Neural progenitor cell (in vitro differentiated cells): Measurements from ENCODE around the gene RAB3IL1. TPM values are rescaled to one million over a fixed set of nuclear protein-coding genes. Genes with fewer than 3 reads are reported as not detected.

ENCODE experiments used
- DNase-seq: peaks from one replicate; pipeline ENCODE4 v3.0.0-alpha.2; 2016; ENCODE audit warnings: low spot score
- H2AFZ ChIP-seq: fragments of 200-600 bp; sonication (generic); replicated peaks from 2 replicates; pipeline ENCODE4 v1.6.1; 2016; ENCODE audit warnings: antibody characterized with exemption
- H3F3A ChIP-seq: fragments of 200-600 bp; sonication (generic); 2 replicates; pipeline ENCODE4 v1.6.1; 2016; ENCODE audit warnings: antibody characterized with exemption, low read depth
- H3K27ac ChIP-seq: fragments of 200-600 bp; sonication (generic); 2 replicates; pipeline ENCODE4 v1.5.1; 2016; ENCODE audit warnings: mild to moderate bottlenecking
- H3K27me3 ChIP-seq: fragments of 200-600 bp; sonication (generic); 2 replicates; pipeline ENCODE4 v1.6.1; 2016; ENCODE audit warnings: mild to moderate bottlenecking, moderate library complexity
- H3K36me3 ChIP-seq: fragments of 200-600 bp; sonication (generic); 2 replicates; pipeline ENCODE4 v1.5.1; 2016
- H3K4me1 ChIP-seq: fragments of 200-600 bp; sonication (generic); 2 replicates; pipeline ENCODE4 v1.6.1; 2016; ENCODE audit warnings: mixed run types
- H3K4me2 ChIP-seq: fragments of 200-600 bp; sonication (generic); 2 replicates; pipeline ENCODE4 v1.6.1; 2016
- H3K4me3 ChIP-seq: fragments of 200-600 bp; sonication (generic); 2 replicates; pipeline ENCODE4 v1.5.1; 2016
- H3K79me2 ChIP-seq: fragments of 200-600 bp; sonication (generic); 2 replicates; pipeline ENCODE4 v1.6.1; 2016; ENCODE audit warnings: low read depth
- H3K9ac ChIP-seq: fragments of 200-600 bp; sonication (generic); 2 replicates; pipeline ENCODE4 v1.6.1; 2016
- H3K9me3 ChIP-seq: fragments of 200-600 bp; sonication (generic); 2 replicates; pipeline ENCODE4 v1.5.1; 2016; ENCODE audit warnings: low read depth
- H4K20me1 ChIP-seq: fragments of 200-600 bp; sonication (generic); 2 replicates; pipeline ENCODE4 v1.6.1; 2016; ENCODE audit warnings: low read depth
- H3K27ac Mint-ChIP-seq: 3 replicates; pipeline ENCODE4 v1.8.0; 2021; ENCODE audit warnings: mixed read lengths
- H3K27me3 Mint-ChIP-seq: 2 replicates; pipeline ENCODE4 v1.8.0; 2022; ENCODE audit warnings: low read depth, mild to moderate bottlenecking, inconsistent platforms, moderate library complexity, mixed read lengths; ENCODE audit not compliant: insufficient read depth
- H3K36me3 Mint-ChIP-seq: 3 replicates; pipeline ENCODE4 v1.8.0; 2021; ENCODE audit warnings: mixed read lengths
- H3K4me1 Mint-ChIP-seq: 3 replicates; pipeline ENCODE4 v1.8.0; 2021; ENCODE audit warnings: mixed read lengths
- H3K4me3 Mint-ChIP-seq: 3 replicates; pipeline ENCODE4 v1.8.0; 2021; ENCODE audit warnings: mild to moderate bottlenecking, moderate library complexity, mixed read lengths
- H3K9me3 Mint-ChIP-seq: 3 replicates; pipeline ENCODE4 v1.8.0; 2020; ENCODE audit warnings: mixed read lengths
- CTCF ChIP-seq: fragments of 200-600 bp; sonication (generic); IDR thresholded peaks from 2 replicates; pipeline ENCODE4 v1.5.1; 2017; ENCODE audit warnings: antibody characterized with exemption, mild to moderate bottlenecking
- EZH2 ChIP-seq: fragments of 200-600 bp; sonication (generic); IDR thresholded peaks from 2 replicates; pipeline ENCODE4 v1.6.1; 2017; ENCODE audit warnings: antibody characterized with exemption, mild to moderate bottlenecking, moderate library complexity
- EZH2phosphoT487 ChIP-seq: fragments of 200-600 bp; sonication (generic); IDR thresholded peaks from 2 replicates; pipeline ENCODE4 v1.6.1; 2017; ENCODE audit warnings: antibody characterized with exemption
- total RNA-seq: library from RNA; depleted of rRNA; stranded (reverse); fragments of >200 nt; gene quantifications from 2 replicates; pipeline ENCODE4 v1.2.3, GENCODE V29; 2015; ENCODE audit warnings: low replicate concordance

Gene RAB3IL1
- total RNA-seq, 1 donor from 2014 or later = 1.4 TPM

GRCh38 chr11:61924064-61924455 is 6.7 kb upstream of the RAB3IL1 start:
- TF ChIP-seq EZH2 = no peak
- H4K20me1 ChIP-seq = no peaks in the 10 kb centered on the region
- H3K9me3 Mint-ChIP-seq = peaks cover 2% of the 10 kb centered on the region
- H3K4me1 ChIP-seq = peaks cover 16% of the 10 kb centered on the region
- no peak overlapping the region for H3K27ac ChIP-seq
- H3K79me2 ChIP-seq = no peaks in the 10 kb centered on the region
- H3K4me1 Mint-ChIP-seq = peaks cover 30% of the 10 kb centered on the region
- H3K4me3 Mint-ChIP-seq = no peak overlapping the region
- H3K4me2 ChIP-seq = peak overlapping the region; percentile 37
- peaks cover 22% of the 10 kb centered on the region for H3F3A ChIP-seq
- H3K27me3 ChIP-seq = peaks cover 7% of the 10 kb centered on the region
- no peak overlapping the region for H3K9ac ChIP-seq
- no peak overlapping the region for H3K4me3 ChIP-seq
- H3K36me3 ChIP-seq = no peaks in the 10 kb centered on the region
- peaks cover 16% of the 10 kb centered on the region for H3K27me3 Mint-ChIP-seq
- no peak for DNase-seq
- H2AFZ ChIP-seq = peak overlapping the region; percentile 58
- H3K9me3 ChIP-seq = no peaks in the 10 kb centered on the region
- H3K27ac Mint-ChIP-seq = peak overlapping the region; percentile 88
- H3K36me3 Mint-ChIP-seq = no peaks in the 10 kb centered on the region

- no peaks in the 10 kb centered on the region for H3K36me3 Mint-ChIP-seq
- Histone ChIP-seq H3K9me3 (no peaks in the 10 kb centered on the region), H3K27ac (no peak overlapping the region), H3K4me2 (peak overlapping the region; percentile 37), H3K27me3 (peaks cover 13% of the 10 kb centered on the region), H4K20me1 (no peaks in the 10 kb centered on the region), H3K9ac (no peak overlapping the region), H2AFZ (peak overlapping the region; percentile 58), H3K4me3 (no peak overlapping the region), H3K4me1 (peaks cover 16% of the 10 kb centered on the region), H3K36me3 (no peaks in the 10 kb centered on the region), H3F3A (peaks cover 22% of the 10 kb centered on the region), H3K79me2 (no peaks in the 10 kb centered on the region)
- no peak for TF ChIP-seq EZH2phosphoT487
- TF ChIP-seq EZH2 = no peak
- no peak for TF ChIP-seq CTCF
- DNase-seq = peak; percentile 74
- peak overlapping the region; percentile 85 for H3K27ac Mint-ChIP-seq
- peaks cover 37% of the 10 kb centered on the region for H3K4me1 Mint-ChIP-seq
- peaks cover 19% of the 10 kb centered on the region for H3K27me3 Mint-ChIP-seq
- H3K9me3 Mint-ChIP-seq = peaks cover 2% of the 10 kb centered on the region
- peak overlapping the region; percentile 64 for H3K4me3 Mint-ChIP-seq
Measured at GRCh38 chr11:61923166-61924063, 6.0 kb upstream of the RAB3IL1 start.

- Histone ChIP-seq H3K4me1 (peaks cover 16% of the 10 kb centered on the region), H3K79me2 (no peaks in the 10 kb centered on the region), H3F3A (peaks cover 22% of the 10 kb centered on the region), H2AFZ (no peak overlapping the region), H3K4me3 (no peak overlapping the region), H3K9me3 (no peaks in the 10 kb centered on the region), H4K20me1 (no peaks in the 10 kb centered on the region), H3K36me3 (no peaks in the 10 kb centered on the region), H3K27ac (no peak overlapping the region), H3K4me2 (no peak overlapping the region), H3K27me3 (peaks cover 22% of the 10 kb centered on the region), H3K9ac (no peak overlapping the region)
- peaks cover 27% of the 10 kb centered on the region for H3K27me3 Mint-ChIP-seq
- DNase-seq = no peak
- TF ChIP-seq EZH2phosphoT487 (no peak), EZH2 (no peak), CTCF (no peak)
- H3K36me3 Mint-ChIP-seq = no peaks in the 10 kb centered on the region
- H3K9me3 Mint-ChIP-seq = no peaks in the 10 kb centered on the region
- H3K4me3 Mint-ChIP-seq = peak overlapping the region; percentile 64
- peak overlapping the region; percentile 11 for H3K27ac Mint-ChIP-seq
- peaks cover 44% of the 10 kb centered on the region for H3K4me1 Mint-ChIP-seq
Measured at GRCh38 chr11:61922539-61922938, 5.2 kb upstream of the RAB3IL1 start.

- H3K4me2 ChIP-seq = no peak overlapping the region
- peaks cover 33% of the 10 kb centered on the region for H3K27me3 ChIP-seq
- H3K27ac ChIP-seq = no peak overlapping the region
- H3K9ac ChIP-seq = no peak overlapping the region
- no peak for DNase-seq
- Mint-ChIP-seq H3K4me1 (peaks cover 44% of the 10 kb centered on the region), H3K27ac (no peak overlapping the region), H3K4me3 (no peak overlapping the region), H3K36me3 (no peaks in the 10 kb centered on the region), H3K27me3 (peaks cover 24% of the 10 kb centered on the region), H3K9me3 (no peaks in the 10 kb centered on the region)
- H3K4me3 ChIP-seq = no peak overlapping the region
- H4K20me1 ChIP-seq = no peaks in the 10 kb centered on the region
- no peaks in the 10 kb centered on the region for H3K36me3 ChIP-seq
- peaks cover 22% of the 10 kb centered on the region for H3F3A ChIP-seq
- TF ChIP-seq EZH2phosphoT487 = no peak
- TF ChIP-seq EZH2 = no peak
- no peak for TF ChIP-seq CTCF
- H2AFZ ChIP-seq = no peak overlapping the region
- H3K79me2 ChIP-seq = no peaks in the 10 kb centered on the region
- H3K9me3 ChIP-seq = no peaks in the 10 kb centered on the region
- H3K4me1 ChIP-seq = peaks cover 16% of the 10 kb centered on the region
Measured at GRCh38 chr11:61921446-61921845, 4.1 kb upstream of the RAB3IL1 start.
